Neutrophil (primary cell): Measurements from ENCODE around the gene MEGF8.

ENCODE experiments used
- H3K27ac ChIP-seq: fragments of 200-600 bp; sonication (generic); 2 replicates; pipeline ENCODE4 v1.5.1; 2016; ENCODE audit warnings: mild to moderate bottlenecking, moderate library complexity
- H3K27me3 ChIP-seq: fragments of 200-600 bp; sonication (generic); 2 replicates; pipeline ENCODE4 v1.6.0; 2016; ENCODE audit warnings: mild to moderate bottlenecking
- H3K36me3 ChIP-seq: fragments of 200-600 bp; sonication (generic); 2 replicates; pipeline ENCODE4 v1.5.1; 2017
- H3K4me1 ChIP-seq, 2 experiments: fragments of 200-600 bp in 1 of 2; sonication (generic) in 1 of 2; 1 replicate in 1 of 2; 2 replicates in 1 of 2; pipeline versions ENCODE4 v1.5.1 to v1.6.1; 2013 to 2016; ENCODE audit warnings: low read depth in 1 of 2, low read length in 1 of 2, mild to moderate bottlenecking in 1 of 2, moderate library complexity in 1 of 2; ENCODE audit not compliant: control insufficient read depth in 1 of 2, insufficient read depth in 1 of 2
- H3K4me3 ChIP-seq, 2 experiments: fragments of 200-600 bp in 1 of 2; sonication (generic) in 1 of 2; 1 replicate in 1 of 2; 2 replicates in 1 of 2; pipeline ENCODE4 v1.5.1; 2013 to 2016; ENCODE audit warnings: low read depth in 1 of 2, low read length in 1 of 2, mild to moderate bottlenecking in 1 of 2, moderate library complexity in 1 of 2
- H3K9me3 ChIP-seq: fragments of 200-600 bp; sonication (generic); 2 replicates; pipeline ENCODE4 v1.5.1; 2016
- TF ChIP-seq, protein P1 (sequence below): fragments of 200-600 bp; sonication (generic); IDR thresholded peaks from 2 replicates; pipeline ENCODE4 v1.5.1; 2016; ENCODE audit warnings: antibody characterized with exemption

MEGF8 gene

DNA sequence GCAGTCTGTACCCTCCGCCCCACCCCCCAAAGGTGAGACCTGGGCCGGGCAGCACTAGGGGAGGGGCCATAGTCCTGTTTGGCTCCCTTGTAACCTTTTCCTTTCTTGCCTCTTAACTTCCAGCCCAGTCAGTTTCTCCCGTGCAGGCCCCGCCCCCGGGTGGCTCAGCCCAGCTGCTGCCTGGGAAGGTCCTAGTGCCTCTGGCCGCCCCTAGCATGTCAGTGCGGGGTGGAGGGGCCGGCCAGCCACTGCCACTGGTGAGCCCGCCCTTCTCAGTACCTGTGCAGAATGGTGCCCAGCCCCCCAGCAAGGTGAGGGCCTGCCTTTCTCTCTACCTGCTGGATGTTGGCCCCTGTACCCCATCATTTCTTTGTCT is 34.0 kb upstream of the MEGF8 start:
- peaks cover 2 to 3% of the 10 kb centered on the region in 2 experiments for H3K4me1 ChIP-seq
- H3K27ac ChIP-seq, result no peak overlapping the region
- TF ChIP-seq, protein P1, sequence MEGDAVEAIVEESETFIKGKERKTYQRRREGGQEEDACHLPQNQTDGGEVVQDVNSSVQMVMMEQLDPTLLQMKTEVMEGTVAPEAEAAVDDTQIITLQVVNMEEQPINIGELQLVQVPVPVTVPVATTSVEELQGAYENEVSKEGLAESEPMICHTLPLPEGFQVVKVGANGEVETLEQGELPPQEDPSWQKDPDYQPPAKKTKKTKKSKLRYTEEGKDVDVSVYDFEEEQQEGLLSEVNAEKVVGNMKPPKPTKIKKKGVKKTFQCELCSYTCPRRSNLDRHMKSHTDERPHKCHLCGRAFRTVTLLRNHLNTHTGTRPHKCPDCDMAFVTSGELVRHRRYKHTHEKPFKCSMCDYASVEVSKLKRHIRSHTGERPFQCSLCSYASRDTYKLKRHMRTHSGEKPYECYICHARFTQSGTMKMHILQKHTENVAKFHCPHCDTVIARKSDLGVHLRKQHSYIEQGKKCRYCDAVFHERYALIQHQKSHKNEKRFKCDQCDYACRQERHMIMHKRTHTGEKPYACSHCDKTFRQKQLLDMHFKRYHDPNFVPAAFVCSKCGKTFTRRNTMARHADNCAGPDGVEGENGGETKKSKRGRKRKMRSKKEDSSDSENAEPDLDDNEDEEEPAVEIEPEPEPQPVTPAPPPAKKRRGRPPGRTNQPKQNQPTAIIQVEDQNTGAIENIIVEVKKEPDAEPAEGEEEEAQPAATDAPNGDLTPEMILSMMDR, result no peak
- H3K9me3 ChIP-seq, result no peaks in the 10 kb centered on the region
- peaks cover 93% of the 10 kb centered on the region for H3K36me3 ChIP-seq
- H3K27me3 ChIP-seq, result no peaks in the 10 kb centered on the region
- H3K4me3 ChIP-seq, result no peak overlapping the region

DNA sequence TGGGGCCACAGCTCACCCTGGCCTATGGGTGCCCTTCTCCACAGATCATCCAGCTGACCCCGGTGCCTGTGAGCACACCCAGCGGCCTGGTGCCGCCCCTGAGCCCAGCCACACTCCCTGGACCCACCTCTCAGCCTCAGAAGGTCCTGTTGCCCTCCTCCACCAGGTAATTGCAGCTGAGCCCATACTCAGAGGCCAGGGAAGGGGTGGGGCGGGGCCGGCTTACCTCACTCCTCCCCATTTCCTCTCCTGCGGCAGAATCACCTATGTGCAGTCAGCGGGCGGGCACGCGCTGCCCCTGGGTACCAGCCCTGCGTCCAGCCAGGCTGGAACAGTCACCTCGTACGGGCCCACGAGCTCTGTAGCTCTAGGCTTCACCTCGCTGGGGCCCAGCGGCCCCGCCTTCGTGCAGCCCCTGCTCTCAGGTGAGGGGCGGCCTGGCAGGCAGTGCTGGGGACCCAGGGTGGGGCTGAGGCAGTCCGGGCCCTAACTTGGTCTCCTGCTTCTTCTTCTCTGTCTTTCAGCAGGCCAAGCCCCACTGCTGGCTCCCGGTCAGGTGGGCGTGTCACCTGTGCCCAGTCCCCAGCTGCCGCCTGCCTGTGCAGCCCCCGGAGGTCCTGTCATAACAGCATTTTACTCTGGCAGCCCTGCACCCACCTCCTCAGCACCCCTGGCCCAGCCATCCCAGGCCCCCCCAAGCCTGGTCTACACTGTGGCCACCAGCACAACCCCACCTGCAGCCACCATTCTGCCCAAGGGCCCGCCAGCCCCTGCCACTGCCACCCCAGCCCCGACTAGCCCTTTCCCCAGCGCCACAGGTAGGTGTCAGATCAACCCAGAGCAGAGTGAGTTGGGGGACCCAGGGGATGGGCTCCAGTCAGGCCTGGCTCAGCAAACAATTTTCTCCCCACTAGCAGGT is 33.1 kb upstream of the MEGF8 start:
- Histone ChIP-seq H3K27me3 (no peaks in the 10 kb centered on the region), H3K9me3 (no peaks in the 10 kb centered on the region), H3K36me3 (peaks cover 86% of the 10 kb centered on the region), H3K27ac (no peak overlapping the region), H3K4me1 (peaks cover 0 to 3% of the 10 kb centered on the region in 2 experiments), H3K4me3 (no peak overlapping the region)
- TF ChIP-seq, protein P1, result no peak

DNA sequence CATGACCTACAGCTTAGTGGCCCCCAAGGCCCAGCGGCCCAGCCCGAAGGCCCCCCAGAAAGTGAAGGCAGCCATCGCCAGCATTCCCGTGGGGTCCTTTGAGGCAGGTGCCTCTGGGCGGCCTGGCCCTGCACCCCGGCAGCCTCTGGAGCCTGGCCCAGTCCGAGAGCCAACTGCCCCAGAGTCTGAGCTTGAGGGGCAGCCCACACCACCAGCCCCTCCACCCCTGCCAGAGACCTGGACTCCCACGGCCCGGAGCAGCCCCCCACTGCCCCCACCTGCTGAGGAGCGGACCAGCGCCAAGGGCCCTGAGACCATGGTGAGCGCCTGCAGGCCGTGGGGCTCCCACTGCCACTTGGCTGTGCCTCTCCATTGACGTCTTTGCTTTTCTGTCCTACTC is 32.5 kb upstream of the MEGF8 start:
- H3K9me3 ChIP-seq, result no peaks in the 10 kb centered on the region
- H3K27me3 ChIP-seq, result no peaks in the 10 kb centered on the region
- H3K4me3 ChIP-seq, result no peak overlapping the region
- TF ChIP-seq, protein P1, result no peak
- H3K4me1 ChIP-seq, result peaks cover 0 to 3% of the 10 kb centered on the region in 2 experiments
- H3K36me3 ChIP-seq, result peaks cover 79% of the 10 kb centered on the region
- no peak overlapping the region for H3K27ac ChIP-seq

DNA sequence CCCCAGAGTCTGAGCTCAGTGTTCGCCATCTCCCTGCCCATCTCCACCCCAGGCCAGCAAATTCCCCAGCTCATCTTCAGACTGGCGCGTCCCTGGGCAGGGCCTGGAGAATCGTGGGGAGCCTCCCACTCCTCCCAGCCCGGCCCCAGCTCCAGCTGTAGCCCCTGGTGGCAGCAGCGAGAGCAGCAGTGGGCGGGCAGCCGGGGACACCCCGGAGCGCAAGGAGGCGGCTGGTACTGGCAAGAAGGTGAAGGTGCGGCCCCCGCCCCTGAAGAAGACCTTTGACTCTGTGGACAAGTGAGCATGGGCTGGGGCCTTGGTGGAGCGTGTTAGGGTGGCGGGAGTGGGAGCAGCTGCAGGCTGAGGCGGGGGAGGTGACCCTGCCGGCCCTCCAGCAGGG is 31.9 kb upstream of the MEGF8 start:
- H3K36me3 ChIP-seq, result peaks cover 73% of the 10 kb centered on the region
- no peaks in the 10 kb centered on the region for H3K27me3 ChIP-seq
- no peaks in the 10 kb centered on the region for H3K9me3 ChIP-seq
- no peak overlapping the region for H3K4me3 ChIP-seq
- peaks cover 0 to 1% of the 10 kb centered on the region in 2 experiments for H3K4me1 ChIP-seq
- no peak overlapping the region for H3K27ac ChIP-seq
- TF ChIP-seq, protein P1, result no peak

DNA sequence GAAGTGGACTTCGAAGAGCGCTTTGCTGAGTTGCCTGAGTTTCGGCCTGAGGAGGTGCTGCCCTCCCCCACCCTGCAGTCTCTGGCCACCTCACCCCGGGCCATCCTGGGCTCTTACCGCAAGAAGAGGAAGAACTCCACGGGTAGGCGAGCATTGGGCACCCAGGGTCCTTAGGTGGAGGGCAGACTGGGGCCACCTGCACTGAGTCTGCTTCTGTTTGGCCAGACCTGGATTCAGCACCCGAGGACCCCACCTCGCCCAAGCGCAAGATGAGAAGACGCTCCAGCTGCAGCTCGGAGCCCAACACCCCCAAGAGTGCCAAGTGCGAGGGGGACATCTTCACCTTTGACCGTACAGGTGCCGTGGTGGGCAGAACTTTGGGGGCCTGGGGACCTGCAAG is 31.5 kb upstream of the MEGF8 start:
- Histone ChIP-seq H3K4me1 (no peaks in the 10 kb centered on the region), H3K9me3 (no peaks in the 10 kb centered on the region), H3K27me3 (no peaks in the 10 kb centered on the region), H3K27ac (no peak overlapping the region), H3K36me3 (peaks cover 69% of the 10 kb centered on the region), H3K4me3 (no peak overlapping the region)
- TF ChIP-seq, protein P1, result no peak
